Mesodermal cell (in vitro differentiated cells): Measurements from ENCODE around the gene SMAD3.
A peak's percentile ranks its signal among the peaks of the same experiment; 100 is the strongest.

ENCODE experiments used
- H3K27ac ChIP-seq: 2 replicates; pipeline ENCODE4 v1.7.0; 2013; ENCODE audit warnings: mild to moderate bottlenecking, low read depth, low read length, moderate library complexity; ENCODE audit not compliant: severe bottlenecking
- H3K36me3 ChIP-seq: 2 replicates; pipeline ENCODE4 v1.7.1; 2013; ENCODE audit warnings: mild to moderate bottlenecking, low read length, moderate library complexity; ENCODE audit not compliant: control insufficient read depth, insufficient read depth
- H3K4me1 ChIP-seq: one replicate; pipeline ENCODE4 v1.7.1; 2013; ENCODE audit warnings: mild to moderate bottlenecking, low read length; ENCODE audit not compliant: insufficient read depth, control insufficient read depth, poor library complexity, severe bottlenecking
- H3K4me3 ChIP-seq: 2 replicates; pipeline ENCODE4 v1.7.0; 2013; ENCODE audit warnings: low read length, control low read depth, mild to moderate bottlenecking; ENCODE audit not compliant: insufficient read depth, poor library complexity, severe bottlenecking; ENCODE audit errors: extremely low read depth
- H3K9me3 ChIP-seq: 2 replicates; pipeline ENCODE4 v1.7.1; 2013; ENCODE audit warnings: mild to moderate bottlenecking, low read length, moderate library complexity; ENCODE audit not compliant: control insufficient read depth
- WGBS, 2 experiments: methylation state at CpG; one replicate each; pipeline ENCODE4 v1.1.5; 2013; ENCODE audit warnings: missing lambda C conversion rate in 2 of 2; ENCODE audit not compliant: insufficient coverage in 2 of 2; 5-methylcytosine and 5-hydroxymethylcytosine counted together

The SMAD3 gene

DNA sequence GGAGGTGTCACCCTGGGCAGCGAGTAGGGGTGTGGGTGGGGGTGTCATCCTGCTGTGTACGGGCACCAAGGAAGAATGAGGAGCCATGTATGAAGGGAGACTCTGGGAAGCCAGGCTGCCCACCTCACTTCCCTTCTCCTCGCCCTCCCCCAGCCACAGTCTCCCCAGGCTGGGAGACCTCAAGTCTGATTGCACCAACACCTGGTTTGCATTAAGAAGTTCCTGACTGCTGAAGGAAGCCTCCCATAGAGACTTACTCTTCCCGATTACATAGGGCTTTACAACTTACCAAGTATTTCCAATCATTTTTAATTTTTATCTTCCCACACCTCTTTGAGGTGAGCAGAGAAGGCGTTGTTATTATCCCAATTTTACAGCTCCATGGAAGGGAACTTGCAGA, 29.5 kb upstream of the SMAD3 start:
- Histone ChIP-seq H3K36me3 (no peaks in the 10 kb centered on the region), H3K4me3 (no peak overlapping the region), H3K27ac (no peak overlapping the region), H3K4me1 (peaks cover 42% of the 10 kb centered on the region), H3K9me3 (peaks cover 2% of the 10 kb centered on the region)
- WGBS, 2 experiments = 98 to 100% methylated on average over 3 to 5 of the region's 5 CpGs

DNA sequence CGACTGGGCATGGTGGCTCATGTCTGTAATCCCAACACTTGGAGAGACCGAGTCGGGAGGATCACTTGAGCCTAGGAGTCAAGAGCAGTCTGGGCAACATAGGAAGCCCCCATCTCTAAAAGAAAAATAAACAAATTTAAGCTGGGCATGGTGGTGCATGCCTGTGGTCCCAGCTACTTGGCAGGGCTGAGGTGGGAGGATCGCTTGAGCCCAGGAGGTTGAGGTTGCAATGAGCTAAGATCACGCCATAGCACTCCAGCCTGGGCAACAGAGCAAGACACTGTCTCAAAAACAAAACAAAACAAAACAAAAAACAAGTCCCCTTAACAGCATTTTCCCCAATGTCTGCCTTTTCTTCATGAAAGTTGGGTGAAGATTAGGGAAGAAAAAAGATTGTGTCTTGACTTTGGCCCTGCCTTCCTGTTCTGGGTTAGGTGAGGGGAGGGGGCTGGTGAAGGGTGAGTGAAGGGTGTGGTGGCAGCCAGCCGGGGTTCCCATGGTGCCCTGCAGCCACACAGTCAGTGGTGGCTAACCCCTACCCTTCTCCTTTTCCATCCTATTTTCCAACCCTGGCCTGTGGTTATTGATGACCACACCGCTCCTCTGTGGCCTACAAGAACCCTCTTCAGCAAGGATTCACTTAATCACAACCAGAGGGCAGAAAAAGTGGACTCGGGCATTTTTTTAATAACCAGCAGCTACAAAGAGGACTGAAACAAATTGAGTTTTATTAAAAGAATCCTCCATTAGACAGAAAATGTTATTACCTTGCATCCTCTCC, 28.4 kb upstream of the SMAD3 start:
- no peaks in the 10 kb centered on the region for H3K36me3 ChIP-seq
- H3K9me3 ChIP-seq = peaks cover 2% of the 10 kb centered on the region
- H3K4me1 ChIP-seq = peaks cover 42% of the 10 kb centered on the region
- H3K27ac ChIP-seq = no peak overlapping the region
- H3K4me3 ChIP-seq = no peak overlapping the region
- WGBS, 2 experiments = 92 to 94% methylated on average over 4 to 5 of the region's 8 CpGs

DNA sequence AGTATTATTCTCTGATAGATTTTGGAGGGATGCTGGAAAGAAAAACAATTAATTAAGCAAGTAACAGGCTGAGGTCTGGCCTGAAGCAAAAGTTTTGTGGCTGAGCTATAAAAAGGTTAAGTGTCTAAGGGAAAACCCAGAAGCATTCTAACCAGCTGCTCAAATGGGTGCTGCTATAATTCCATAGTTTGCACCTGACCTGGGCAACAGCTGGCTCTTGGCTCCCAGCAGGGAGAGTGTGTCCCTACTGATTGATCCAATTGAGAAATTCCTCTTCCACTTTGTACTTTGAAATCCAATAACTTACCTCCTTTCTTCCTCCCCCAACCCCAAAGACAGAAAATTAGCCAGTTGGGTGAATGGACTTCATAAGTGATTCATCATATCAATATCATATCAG, 27.7 kb upstream of the SMAD3 start:
- Histone ChIP-seq H3K9me3 (no peaks in the 10 kb centered on the region), H3K4me3 (no peak overlapping the region), H3K27ac (no peak overlapping the region), H3K36me3 (no peaks in the 10 kb centered on the region), H3K4me1 (peaks cover 42% of the 10 kb centered on the region)

DNA sequence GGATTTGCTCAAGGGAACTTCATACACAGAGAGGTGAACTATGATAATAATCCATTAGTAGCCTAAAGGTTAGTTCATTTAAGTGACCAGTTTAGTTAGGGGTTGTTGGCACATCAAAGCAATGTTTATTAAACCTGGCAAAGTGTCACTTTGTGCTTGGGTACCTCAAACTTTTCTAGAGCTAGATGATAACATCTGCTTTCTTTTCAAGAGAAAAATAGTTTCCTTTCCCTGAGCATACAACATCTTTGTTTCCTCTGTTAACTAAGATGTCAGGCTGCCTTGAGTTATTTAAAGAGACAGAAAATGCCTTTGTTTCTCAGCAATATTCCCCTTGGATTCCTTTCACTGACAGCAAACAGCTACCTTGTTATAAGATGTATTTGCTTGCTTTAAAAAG, 26.7 kb upstream of the SMAD3 start:
- peaks cover 51% of the 10 kb centered on the region for H3K4me1 ChIP-seq
- peak overlapping the region; percentile 50 for H3K27ac ChIP-seq
- no peaks in the 10 kb centered on the region for H3K9me3 ChIP-seq
- no peak overlapping the region for H3K4me3 ChIP-seq
- H3K36me3 ChIP-seq = no peaks in the 10 kb centered on the region

DNA sequence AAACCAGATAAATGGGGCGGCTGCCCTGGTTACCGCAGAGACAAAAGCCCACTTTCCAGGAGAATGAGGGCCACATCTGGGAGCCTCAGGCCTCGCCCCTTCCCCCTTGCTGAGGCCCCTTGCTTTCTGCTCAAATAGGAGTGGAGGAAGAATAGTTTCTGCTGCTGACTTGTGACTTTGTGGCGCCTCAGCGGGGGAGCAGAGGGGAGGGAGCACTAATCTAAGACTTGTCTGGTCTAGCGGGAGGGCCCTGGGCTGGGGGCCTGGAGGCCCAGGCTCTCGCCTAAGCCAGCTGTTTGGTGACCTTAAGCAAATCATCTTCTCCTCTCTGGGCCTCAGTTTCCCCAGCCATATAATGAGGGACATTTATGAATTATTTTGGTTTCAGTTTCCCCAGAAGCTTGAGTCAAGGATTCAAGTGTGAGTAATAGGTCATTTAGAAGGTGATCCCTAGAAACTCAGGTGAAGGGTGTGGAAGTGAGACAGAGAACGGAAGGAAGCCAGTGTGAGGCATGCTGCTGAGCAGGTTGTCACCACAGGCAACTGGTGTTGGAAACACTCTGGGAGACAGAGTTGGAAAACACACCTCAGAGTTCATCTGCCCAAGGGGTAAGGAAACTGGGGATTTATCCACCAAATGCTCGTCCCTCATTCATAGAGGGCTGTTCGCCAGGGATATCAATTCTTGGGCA, 25.9 kb upstream of the SMAD3 start:
- Histone ChIP-seq H3K27ac (peak overlapping the region; percentile 50), H3K36me3 (no peaks in the 10 kb centered on the region), H3K4me3 (no peak overlapping the region), H3K4me1 (peaks cover 48% of the 10 kb centered on the region), H3K9me3 (no peaks in the 10 kb centered on the region)
- WGBS, 2 experiments = 21 to 51% methylated on average over 5 to 6 of the region's 10 CpGs

DNA sequence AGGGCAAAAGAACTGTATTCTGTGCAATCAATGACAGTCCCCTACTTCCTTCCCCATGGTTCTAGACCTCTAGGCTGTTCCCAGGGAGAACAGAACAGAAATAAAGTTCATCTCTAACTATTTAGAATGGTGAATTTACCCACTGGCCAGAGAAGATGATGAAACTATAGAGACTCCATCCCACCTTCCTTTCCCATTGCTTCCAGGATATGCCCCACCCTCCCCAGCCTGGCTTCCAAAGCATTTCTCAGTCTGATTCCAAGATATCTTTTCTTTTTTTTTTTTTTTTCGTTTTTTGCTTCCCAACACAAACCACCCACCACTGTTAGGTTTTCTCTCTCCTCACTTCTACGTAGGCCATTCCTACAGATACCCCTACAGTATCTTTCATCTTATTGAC, 25.1 kb upstream of the SMAD3 start:
- H3K4me1 ChIP-seq = peaks cover 51% of the 10 kb centered on the region
- H3K9me3 ChIP-seq = no peaks in the 10 kb centered on the region
- no peak overlapping the region for H3K4me3 ChIP-seq
- no peak overlapping the region for H3K27ac ChIP-seq
- 57 to 92% methylated on average over 1 of the region's 2 CpGs for WGBS, 2 experiments
- no peaks in the 10 kb centered on the region for H3K36me3 ChIP-seq

DNA sequence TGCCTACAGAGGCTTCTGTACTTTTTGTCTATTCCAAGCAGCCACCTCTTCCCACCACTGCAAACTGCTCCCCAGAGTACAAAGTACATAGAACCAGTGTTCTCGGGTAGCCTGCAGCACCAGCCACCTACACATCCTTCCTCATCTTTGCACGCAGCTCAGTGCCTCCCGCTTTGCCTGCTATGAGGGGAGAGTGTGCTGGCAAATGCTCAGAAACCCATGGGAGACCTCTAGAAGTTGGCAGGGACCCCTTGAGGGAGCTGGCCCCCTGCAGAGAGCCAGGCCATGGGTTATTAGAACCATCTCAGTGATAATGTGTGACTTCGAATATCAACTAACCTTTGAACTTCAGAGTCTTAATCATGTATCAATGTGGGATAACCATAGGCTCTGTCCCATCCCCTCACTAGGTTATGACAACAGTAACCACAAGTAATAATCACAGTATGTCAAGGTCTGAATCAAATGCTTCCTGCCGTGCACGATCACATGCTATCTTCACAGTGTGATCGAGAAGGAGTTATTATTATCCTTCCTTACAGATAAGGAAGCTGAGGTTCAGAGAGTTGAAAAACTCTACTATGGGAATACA, 22.8 kb upstream of the SMAD3 start:
- WGBS, 2 experiments = 84 to 100% methylated on average over 1 to 2 of the region's 7 CpGs
- no peak overlapping the region for H3K27ac ChIP-seq

DNA sequence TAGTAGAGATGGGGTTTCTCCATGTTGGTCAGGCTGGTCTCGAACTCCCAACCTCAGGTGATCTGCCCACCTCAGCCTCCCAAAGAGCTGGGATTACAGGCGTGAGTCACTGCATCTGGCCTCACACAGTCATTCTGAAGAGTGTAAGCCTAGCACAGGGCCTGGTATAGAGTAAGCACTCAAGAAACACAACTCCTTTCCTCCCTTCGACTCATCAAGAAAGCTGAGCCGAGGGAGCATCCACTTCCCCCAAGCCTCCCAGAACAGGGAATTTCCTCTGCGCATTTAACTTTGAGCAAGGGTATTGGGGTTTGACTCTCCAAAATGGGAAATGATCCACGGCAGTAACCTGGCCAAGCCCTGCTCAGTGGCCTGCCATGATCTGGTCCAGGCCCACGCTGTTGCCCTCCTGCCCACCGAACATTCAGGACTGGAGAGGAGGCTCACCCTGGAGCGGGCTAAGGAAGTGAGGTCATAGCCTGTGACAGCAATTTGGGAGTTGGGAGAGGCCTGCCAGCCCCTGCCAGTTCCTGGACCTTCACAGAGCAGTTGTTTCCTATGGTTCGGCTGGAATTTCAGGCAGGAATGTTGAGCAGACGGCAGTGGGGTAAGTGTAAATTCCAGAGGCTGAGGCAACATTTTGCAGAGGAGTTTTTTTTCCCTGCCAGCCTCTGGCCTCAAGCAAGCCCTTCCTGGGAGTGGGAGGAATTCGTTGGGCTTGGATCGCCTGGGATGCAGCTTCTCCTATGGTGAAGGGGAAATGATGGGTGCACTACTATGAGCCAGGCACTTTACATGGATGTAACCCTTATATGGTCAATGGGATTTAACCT, 21.2 kb upstream of the SMAD3 start:
- Histone ChIP-seq H3K9me3 (no peaks in the 10 kb centered on the region), H3K4me3 (no peak overlapping the region), H3K4me1 (peaks cover 54% of the 10 kb centered on the region), H3K27ac (peak overlapping the region; percentile 97), H3K36me3 (no peaks in the 10 kb centered on the region)
- WGBS, 2 experiments = 57 to 67% methylated on average over 7 to 8 of the region's 13 CpGs

More for the DNA sequence above, 22.8 kb upstream of the SMAD3 start:
- no peaks in the 10 kb centered on the region for H3K36me3 ChIP-seq
- H3K4me3 ChIP-seq = no peak overlapping the region
- no peaks in the 10 kb centered on the region for H3K9me3 ChIP-seq
- peaks cover 52% of the 10 kb centered on the region for H3K4me1 ChIP-seq

DNA sequence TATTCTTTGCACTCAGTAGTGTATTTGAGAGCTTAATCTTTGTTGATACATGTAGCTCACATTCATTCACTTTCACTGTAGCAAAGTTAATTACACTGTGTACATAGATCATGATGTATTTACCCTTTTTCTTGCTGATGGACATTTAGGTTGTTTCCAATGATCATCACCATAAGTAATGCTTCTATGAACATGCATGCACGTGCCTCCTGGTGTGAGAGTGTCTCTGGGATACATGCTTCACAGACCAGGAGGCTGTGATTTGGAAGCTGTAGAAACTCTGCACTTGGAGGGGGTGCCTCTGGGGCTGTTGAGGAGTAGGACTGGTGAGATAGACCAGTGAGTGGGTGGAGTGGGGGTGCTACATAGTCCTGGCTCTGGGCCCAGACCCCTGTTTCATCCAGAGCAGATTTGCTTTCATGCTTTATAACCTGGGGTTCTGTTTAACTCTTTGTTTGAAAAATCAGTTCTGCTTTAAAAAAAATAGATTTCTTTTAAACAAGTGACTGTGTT, 18.2 kb upstream of the SMAD3 start:
- H3K36me3 ChIP-seq = no peaks in the 10 kb centered on the region
- no peak overlapping the region for H3K27ac ChIP-seq
- H3K4me3 ChIP-seq = no peak overlapping the region
- H3K4me1 ChIP-seq = peaks cover 57% of the 10 kb centered on the region
- 71 to 80% methylated on average over 1 of the region's 1 CpG for WGBS, 2 experiments
- no peaks in the 10 kb centered on the region for H3K9me3 ChIP-seq
